ENCODE measurements around the gene IFT172. TPM values are rescaled to one million over a fixed set of nuclear protein-coding genes. Genes with fewer than 3 reads are reported as not detected.

IFT172 gene
- total RNA-seq, 1 experiment from 2014 or later: 25.3 TPM

GRCh38 chr2:27441958-27442919, 47.3 kb downstream of the IFT172 start, which contains the start of gene KRTCAP3 (continued):
- TF ChIP-seq FOXP4 (CRISPR knock-in tag; IDR thresholded peaks at IDR 0.05): peak; percentile 57
- TF ChIP-seq ZNF423 (CRISPR knock-in tag; IDR thresholded peaks at IDR 0.05): peak; percentile 74
- peak; percentile 71 for TF ChIP-seq TP53 (CRISPR knock-in tag; IDR thresholded peaks at IDR 0.05)
- no peak for TF ChIP-seq FOXJ3 (CRISPR knock-in tag; IDR thresholded peaks at IDR 0.05; ENCODE audit: borderline replicate concordance)
- peak; percentile 94; the same call in 1 of the 2 replicates for TF ChIP-seq MAX (CRISPR knock-in tag; IDR thresholded peaks at IDR 0.05)
- TF ChIP-seq CREB1 (CRISPR knock-in tag; IDR thresholded peaks at IDR 0.05): peak; percentile 68; the same call in 1 of the 2 replicates
- TF ChIP-seq TCF7 (CRISPR knock-in tag; IDR thresholded peaks at IDR 0.05; ENCODE audit: low read depth): peak; percentile 83
- TF ChIP-seq ZNF416 (CRISPR knock-in tag; IDR thresholded peaks at IDR 0.05): no peak
- no peak for TF ChIP-seq GABPB1 (CRISPR knock-in tag; IDR thresholded peaks at IDR 0.05)
- peak; percentile 81 for TF ChIP-seq USF2 (CRISPR knock-in tag; IDR thresholded peaks at IDR 0.05)
- peak; percentile 89; the same call in 1 of the 2 replicates for TF ChIP-seq ETV6 (CRISPR knock-in tag; IDR thresholded peaks at IDR 0.05)
- TF ChIP-seq ZBTB43 (CRISPR knock-in tag; IDR thresholded peaks at IDR 0.05): peak; percentile 89
- TF ChIP-seq PRDM15 (CRISPR knock-in tag; IDR thresholded peaks at IDR 0.05): no peak
- no peak for TF ChIP-seq ZNF317 (CRISPR knock-in tag; IDR thresholded peaks at IDR 0.05; ENCODE audit: borderline replicate concordance, low read depth)
- TF ChIP-seq NR1H2 (CRISPR knock-in tag; IDR thresholded peaks at IDR 0.05): peak; percentile 85
- TF ChIP-seq ATF1 (CRISPR knock-in tag; IDR thresholded peaks at IDR 0.05): no peak
- TF ChIP-seq JAZF1 (CRISPR knock-in tag; IDR thresholded peaks at IDR 0.05): no peak
- TF ChIP-seq AFF4 (CRISPR knock-in tag; IDR thresholded peaks at IDR 0.05; ENCODE audit: borderline replicate concordance): no peak; the same call in 1 of the 2 replicates
- TF ChIP-seq NFYB (CRISPR knock-in tag; conservative IDR thresholded peaks at IDR 0.05; ENCODE audit: low read depth): no peak; the same call in 1 of the 2 replicates
- TF ChIP-seq USF1 (CRISPR knock-in tag; IDR thresholded peaks at IDR 0.05): peak; percentile 81
- TF ChIP-seq FOXK1 (CRISPR knock-in tag; IDR thresholded peaks at IDR 0.05): peak; percentile 40; the same call in 1 of the 2 replicates
- TF ChIP-seq IRF2 (CRISPR knock-in tag; IDR thresholded peaks at IDR 0.05; ENCODE audit: borderline replicate concordance, low read depth): no peak
- 0 out of 2 replicates have a peak, but pooled peaks have one; percentile 63 for TF ChIP-seq ATF3 (CRISPR knock-in tag; conservative IDR thresholded peaks at IDR 0.05)
- no peak for TF ChIP-seq ELF4 (CRISPR knock-in tag; IDR thresholded peaks at IDR 0.05; ENCODE audit: low read depth)
- TF ChIP-seq MYBL2 (CRISPR knock-in tag; IDR thresholded peaks at IDR 0.05): peak; percentile 82; the same call in 1 of the 2 replicates

Measured in WTC11 (cell line).